GM12878 (cell line): Measurements from ENCODE around the gene PLOD2.

Experiments
- EGR1 ChIP-seq, 2 experiments: IDR thresholded peaks; 1 replicate in 1 of 2; 2 replicates in 1 of 2; pipeline ENCODE4 v1.6.1; 2011 to 2012; ENCODE audit warnings: low read depth in 2 of 2, low read length in 2 of 2, borderline replicate concordance in 1 of 2, mild to moderate bottlenecking in 1 of 2, moderate library complexity in 1 of 2
- EZH2 ChIP-seq: IDR thresholded peaks from 2 replicates; pipeline ENCODE4 v1.6.1; 2012; ENCODE audit warnings: low read depth, mild to moderate bottlenecking, control low read depth, inconsistent platforms, low read length, borderline replicate concordance; ENCODE audit not compliant: control insufficient read depth
- NFIC ChIP-seq: IDR thresholded peaks from 2 replicates; pipeline ENCODE4 v1.6.1; 2012; ENCODE audit warnings: low read depth, mild to moderate bottlenecking, inconsistent platforms, low read length, moderate library complexity
- RB1 ChIP-seq: fragments of 450-650 bp; formaldehyde crosslinking; IDR thresholded peaks from 2 replicates; pipeline ENCODE4 v1.6.1; 2017; ENCODE audit warnings: mild to moderate bottlenecking, borderline replicate concordance
- ZNF207 ChIP-seq: fragments of 450-650 bp; IDR thresholded peaks from 2 replicates; pipeline ENCODE4 v1.6.1; 2014; ENCODE audit warnings: antibody characterized with exemption, mild to moderate bottlenecking, borderline replicate concordance
- TF ChIP-seq, protein P1 (sequence below), 3 experiments: IDR thresholded peaks in 2 of 3; conservative IDR thresholded peaks in 1 of 3; 2 replicates each; pipeline ENCODE4 v1.5.1; 2011; ENCODE audit warnings: low read depth in 3 of 3, low read length in 3 of 3, mild to moderate bottlenecking in 3 of 3, control low read depth in 2 of 3, moderate library complexity in 2 of 3, inconsistent platforms in 1 of 3, mixed read lengths in 1 of 3; ENCODE audit not compliant: control insufficient read depth in 2 of 3, insufficient read depth in 1 of 3; ENCODE audit errors: extremely low read depth in 1 of 3

DNA sequence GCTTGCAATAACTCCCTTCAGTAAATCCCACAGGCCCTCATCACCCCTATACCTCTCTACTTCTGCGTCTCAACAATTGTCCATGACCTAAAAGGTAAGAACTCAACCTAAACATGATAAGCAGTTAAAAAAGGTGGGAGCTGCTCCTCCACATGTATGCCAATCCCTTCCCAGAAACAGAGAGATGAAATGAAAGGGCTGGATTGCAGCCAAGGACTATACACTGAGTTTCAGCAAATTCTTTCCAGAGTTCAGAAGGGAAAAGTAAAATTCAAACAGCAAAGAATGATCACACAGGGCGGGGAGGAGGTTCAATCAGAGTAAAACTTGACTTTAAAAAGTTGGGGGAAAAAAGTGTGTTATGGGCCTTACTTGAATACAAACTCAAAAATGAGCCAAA, 27.5 kb downstream of the PLOD2 start:
- TF ChIP-seq ZNF207 (no peak), EGR1 (IDR thresholded peaks at IDR 0.05; ENCODE audit: borderline replicate concordance in 1 of 2, low read depth in 2 of 2, low read length in 2 of 2) (no peak), EZH2 (no peak), NFIC (no peak), RB1 (no peak)
- TF ChIP-seq, protein P1, sequence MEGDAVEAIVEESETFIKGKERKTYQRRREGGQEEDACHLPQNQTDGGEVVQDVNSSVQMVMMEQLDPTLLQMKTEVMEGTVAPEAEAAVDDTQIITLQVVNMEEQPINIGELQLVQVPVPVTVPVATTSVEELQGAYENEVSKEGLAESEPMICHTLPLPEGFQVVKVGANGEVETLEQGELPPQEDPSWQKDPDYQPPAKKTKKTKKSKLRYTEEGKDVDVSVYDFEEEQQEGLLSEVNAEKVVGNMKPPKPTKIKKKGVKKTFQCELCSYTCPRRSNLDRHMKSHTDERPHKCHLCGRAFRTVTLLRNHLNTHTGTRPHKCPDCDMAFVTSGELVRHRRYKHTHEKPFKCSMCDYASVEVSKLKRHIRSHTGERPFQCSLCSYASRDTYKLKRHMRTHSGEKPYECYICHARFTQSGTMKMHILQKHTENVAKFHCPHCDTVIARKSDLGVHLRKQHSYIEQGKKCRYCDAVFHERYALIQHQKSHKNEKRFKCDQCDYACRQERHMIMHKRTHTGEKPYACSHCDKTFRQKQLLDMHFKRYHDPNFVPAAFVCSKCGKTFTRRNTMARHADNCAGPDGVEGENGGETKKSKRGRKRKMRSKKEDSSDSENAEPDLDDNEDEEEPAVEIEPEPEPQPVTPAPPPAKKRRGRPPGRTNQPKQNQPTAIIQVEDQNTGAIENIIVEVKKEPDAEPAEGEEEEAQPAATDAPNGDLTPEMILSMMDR (IDR thresholded peaks at IDR 0.05 in 2 of 3, conservative IDR thresholded peaks at IDR 0.05 in 1 of 3; ENCODE audit: control insufficient read depth in 2 of 3, extremely low read depth in 1 of 3, insufficient read depth in 1 of 3, low read depth in 3 of 3, low read length in 3 of 3) = no peak
